Prostate gland (tissue), 2 donors: Measurements from ENCODE around the gene RASL10B.

Experiments
- POLR2A ChIP-seq: fragments of 450-650 bp; IDR thresholded peaks from one replicate; pipeline ENCODE4 v1.6.1; 2016; ENCODE audit warnings: antibody characterized with exemption, mild to moderate bottlenecking
- TF ChIP-seq, protein P1 (sequence below), 4 experiments: fragments of 200-600 bp in 2 of 4; fragments of 450-650 bp in 2 of 4; sonication (generic) in 2 of 4; IDR thresholded peaks; 1 replicate in 3 of 4; 2 replicates in 1 of 4; pipeline ENCODE4 v1.5.1; 2016 to 2019; ENCODE audit warnings: antibody characterized with exemption in 4 of 4, mild to moderate bottlenecking in 2 of 4, moderate library complexity in 2 of 4

- TF ChIP-seq, protein P1, sequence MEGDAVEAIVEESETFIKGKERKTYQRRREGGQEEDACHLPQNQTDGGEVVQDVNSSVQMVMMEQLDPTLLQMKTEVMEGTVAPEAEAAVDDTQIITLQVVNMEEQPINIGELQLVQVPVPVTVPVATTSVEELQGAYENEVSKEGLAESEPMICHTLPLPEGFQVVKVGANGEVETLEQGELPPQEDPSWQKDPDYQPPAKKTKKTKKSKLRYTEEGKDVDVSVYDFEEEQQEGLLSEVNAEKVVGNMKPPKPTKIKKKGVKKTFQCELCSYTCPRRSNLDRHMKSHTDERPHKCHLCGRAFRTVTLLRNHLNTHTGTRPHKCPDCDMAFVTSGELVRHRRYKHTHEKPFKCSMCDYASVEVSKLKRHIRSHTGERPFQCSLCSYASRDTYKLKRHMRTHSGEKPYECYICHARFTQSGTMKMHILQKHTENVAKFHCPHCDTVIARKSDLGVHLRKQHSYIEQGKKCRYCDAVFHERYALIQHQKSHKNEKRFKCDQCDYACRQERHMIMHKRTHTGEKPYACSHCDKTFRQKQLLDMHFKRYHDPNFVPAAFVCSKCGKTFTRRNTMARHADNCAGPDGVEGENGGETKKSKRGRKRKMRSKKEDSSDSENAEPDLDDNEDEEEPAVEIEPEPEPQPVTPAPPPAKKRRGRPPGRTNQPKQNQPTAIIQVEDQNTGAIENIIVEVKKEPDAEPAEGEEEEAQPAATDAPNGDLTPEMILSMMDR (IDR thresholded peaks at IDR 0.05): no peak
- TF ChIP-seq POLR2A: no peak
Observed at GRCh38 chr17:35778641-35779196, 47.3 kb downstream of the RASL10B start.
